UCSD-AML1 (cell line): ENCODE results near the gene TAF6.
A peak's percentile ranks its signal among the peaks of the same experiment; 100 is the strongest.
"Not testable (repeated sequence)": the region's sequence is repeated elsewhere in the genome, so short reads cannot be mapped to it uniquely, and the experiment has no call there.

Source experiments
- DNase-seq: peaks from one replicate; lab custom pipeline; 2025; ENCODE audit not compliant: unreplicated experiment; lab: John Stamatoyannopoulos, UW

TAF6 gene

DNA sequence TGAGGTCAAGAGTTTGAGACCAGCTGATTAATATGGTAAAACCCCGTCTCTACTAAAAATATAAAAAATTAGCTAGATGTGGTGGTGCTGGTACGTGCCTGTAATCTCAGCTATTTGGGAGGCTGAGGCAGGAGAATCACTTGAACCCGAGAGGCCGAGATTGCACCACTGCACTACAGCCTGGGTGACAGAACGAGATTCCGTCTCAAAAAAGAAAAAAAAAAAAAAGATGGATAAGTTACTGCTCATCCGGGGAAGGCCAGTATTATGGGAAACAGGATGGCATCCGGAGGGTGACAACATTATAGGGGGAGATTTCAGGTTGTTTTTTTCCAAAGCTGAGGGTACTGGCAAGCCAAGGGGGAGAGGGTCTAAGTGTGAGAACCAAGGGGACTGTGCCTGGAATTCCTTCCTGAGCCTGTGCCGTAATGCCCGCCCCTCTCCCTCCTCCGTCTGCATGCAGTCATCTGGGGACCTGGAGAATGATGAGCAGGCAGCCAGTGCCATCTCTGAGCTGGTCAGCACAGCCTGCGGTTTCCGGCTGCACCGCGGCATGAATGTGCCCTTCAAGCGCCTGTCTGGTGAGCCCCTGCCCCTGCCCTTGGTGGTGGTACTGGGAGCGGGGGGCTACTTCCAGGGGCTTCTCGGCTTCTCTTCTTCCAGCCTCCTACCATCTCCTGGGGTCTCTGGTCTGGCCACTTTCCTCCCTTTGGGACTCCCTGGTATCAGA, 33.9 kb upstream of the TAF6 start:
- no peak for DNase-seq

GRCh38 chr7:100152404-100152803, 33.2 kb upstream of the TAF6 start:
- no peak for DNase-seq

DNA sequence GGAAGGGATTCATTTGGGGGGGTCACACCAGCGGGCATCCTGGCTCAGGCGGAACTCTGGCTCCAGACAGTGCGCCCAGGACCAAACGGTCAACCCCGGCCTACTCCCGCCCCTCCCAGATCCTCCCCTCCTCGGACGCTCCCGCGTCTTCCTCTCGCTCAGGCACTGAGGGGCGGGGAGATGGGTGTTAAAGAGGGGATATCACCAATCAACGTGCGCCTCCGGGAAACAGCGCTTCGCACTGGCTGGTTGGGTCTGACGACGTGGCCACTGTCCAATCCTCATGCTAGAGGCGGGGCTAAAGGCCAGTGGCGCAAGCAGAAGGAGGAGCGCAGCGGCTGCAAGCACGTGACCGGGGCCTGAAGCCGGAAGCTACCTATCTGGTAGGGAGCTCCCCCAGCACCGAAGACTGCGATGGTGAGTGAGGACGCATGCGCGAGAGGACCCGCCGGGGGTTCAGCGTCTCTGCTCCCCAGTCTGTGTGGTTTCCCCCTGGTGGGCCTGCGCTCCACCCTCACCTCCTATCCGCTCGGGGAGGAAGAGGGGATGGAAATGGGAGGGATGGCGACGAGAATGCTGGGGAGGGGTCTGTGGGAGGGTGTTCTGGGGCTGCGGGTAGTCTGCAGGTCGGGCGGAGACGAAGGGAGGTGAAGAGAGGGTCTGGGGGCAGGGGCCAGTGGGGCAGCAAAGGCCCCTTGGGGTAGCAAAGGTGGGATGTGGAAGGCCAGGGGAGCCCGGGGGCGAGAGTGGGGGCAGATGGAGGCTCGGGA, 29.6 kb upstream of the TAF6 start, which contains the start of gene LAMTOR4:
Gene LAMTOR4, plus strand, starts transcription at position 360 of the 770 bp plus-strand sequence. Its CDS starts 55 bp downstream, at position 415.
- DNase-seq = peak; percentile 90

- no peak for DNase-seq
These were observed 29.0 kb upstream of the TAF6 start for GRCh38 chr7:100148225-100148558.

DNA sequence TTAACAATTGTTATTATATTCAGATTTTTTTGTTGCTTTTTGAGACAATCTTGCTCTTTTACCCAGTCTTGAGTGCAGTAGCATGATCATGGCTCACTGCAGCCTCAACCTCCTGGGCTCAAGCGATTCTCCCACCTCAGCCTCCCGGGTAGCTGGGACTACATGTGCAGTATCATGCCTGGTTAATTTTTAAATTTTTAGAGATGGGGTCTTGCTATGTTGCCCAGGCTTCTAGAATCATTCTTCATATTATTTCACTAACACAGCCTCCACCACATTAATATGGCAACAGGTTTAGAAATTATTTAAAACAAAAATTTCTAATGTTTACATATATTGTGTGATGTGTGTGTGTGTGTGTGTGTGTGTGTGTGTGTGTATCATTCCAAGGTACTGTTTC, 28.1 kb upstream of the TAF6 start:
- no peak for DNase-seq

GRCh38 chr7:100146350-100146749, 27.2 kb upstream of the TAF6 start:
- DNase-seq = not testable (repeated sequence)

DNA sequence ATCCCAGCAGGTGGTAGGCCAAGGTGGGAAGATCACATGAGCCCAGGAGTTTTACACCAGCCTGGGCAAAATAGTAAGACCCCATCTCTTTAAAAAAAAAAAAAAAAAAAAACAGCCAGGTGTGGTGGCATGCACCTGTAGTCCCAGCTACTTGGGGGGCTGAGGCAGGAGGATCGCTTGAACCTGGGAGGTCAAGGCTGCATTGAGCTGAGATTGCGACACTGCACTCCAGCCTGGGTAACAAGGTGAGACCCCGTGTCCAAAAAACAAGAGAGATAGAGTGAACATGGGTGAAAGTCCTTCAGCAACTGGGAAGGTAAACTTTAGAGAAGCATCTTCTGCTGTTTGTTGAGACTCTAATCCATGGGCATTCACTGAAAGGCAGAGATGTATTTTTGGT, 23.3 kb upstream of the TAF6 start:
- no peak for DNase-seq

DNA sequence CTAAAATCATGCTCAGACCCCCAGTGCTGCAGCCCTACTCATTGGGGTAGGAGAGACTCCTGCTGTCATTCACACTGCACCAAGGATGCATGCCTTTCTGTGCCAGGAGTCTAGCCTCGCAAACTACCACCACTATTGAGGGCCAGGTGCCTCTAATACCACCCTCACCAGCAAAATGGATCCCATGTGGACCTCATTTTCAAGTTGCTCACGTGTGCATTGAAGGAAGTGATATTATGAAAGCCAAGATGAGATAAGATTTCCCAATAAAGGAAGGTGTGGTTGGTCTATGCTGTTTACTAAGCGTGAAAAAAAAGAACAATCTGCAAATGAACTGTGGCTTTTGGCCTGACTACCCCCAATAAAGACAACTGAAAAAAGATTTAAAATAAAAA, 22.4 kb upstream of the TAF6 start:
- no peak for DNase-seq

GRCh38 chr7:100137851-100138760, 18.9 kb upstream of the TAF6 start:
- no peak for DNase-seq

DNA sequence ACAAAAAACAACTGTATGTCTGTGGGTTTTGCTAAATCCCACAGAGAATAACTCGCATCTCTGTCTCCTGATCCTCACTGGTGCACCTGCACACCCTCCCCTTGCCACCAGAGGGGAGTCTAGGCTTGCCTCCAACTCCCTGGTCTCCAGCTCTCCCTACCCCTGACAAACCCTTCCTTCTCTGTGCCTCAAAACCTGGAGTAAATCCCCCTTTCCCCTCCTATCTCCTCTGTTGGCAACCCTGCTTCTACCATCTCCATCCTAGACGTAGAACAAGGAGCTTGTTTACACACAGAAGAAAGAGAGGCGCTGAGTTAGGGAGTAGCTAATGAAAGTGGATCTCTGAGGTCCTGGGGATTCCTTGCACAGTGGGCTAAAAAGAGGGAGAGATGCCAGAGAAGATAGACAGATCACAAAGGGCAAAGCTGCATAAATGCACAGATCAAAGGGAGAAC, 13.6 kb upstream of the TAF6 start:
- DNase-seq = peak; percentile 28

- no peak for DNase-seq
These were observed 13.0 kb upstream of the TAF6 start for GRCh38 chr7:100132126-100132525.

- peak; percentile 64 for DNase-seq
These were observed 11.7 kb upstream of the TAF6 start for GRCh38 chr7:100130608-100131453.

DNA sequence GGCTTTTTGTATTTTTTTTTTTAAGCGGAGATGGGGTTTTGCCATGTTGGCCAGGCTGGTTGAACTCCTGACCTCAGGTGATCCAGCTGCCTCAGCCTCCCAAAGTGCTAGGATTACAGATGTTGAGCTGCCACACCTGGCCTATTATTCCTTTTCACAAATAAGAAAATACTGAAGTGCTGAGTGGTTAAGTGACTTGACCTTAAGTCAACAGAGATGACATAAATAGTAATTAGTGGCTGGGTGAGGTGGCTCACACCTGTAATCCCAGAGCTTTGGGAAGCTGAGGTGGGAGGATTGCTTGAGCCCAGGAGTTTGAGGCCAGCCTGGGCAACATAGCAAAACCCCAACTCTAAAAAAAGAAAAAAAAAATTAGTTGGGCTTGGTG, 11.1 kb upstream of the TAF6 start:
- DNase-seq = not testable (repeated sequence)

DNA sequence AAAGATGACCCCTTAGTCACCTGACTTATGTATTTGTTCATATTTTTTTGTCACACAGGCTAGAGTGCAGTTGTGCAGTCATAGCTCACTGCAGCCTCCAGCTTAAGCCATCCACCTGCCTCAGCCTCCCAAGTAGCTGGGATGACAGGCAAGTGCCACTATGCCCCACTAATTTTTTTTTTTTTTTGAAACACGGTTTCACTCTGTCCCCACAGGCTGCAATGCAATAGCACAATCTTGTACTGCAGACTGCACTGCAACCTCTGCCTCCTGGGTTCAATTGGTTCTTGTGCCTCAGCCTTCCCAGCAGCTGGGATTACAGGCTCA, 9.4 kb upstream of the TAF6 start:
- DNase-seq = no peak

- no peak for DNase-seq
These were observed 8.9 kb upstream of the TAF6 start for GRCh38 chr7:100127866-100128636.

DNA sequence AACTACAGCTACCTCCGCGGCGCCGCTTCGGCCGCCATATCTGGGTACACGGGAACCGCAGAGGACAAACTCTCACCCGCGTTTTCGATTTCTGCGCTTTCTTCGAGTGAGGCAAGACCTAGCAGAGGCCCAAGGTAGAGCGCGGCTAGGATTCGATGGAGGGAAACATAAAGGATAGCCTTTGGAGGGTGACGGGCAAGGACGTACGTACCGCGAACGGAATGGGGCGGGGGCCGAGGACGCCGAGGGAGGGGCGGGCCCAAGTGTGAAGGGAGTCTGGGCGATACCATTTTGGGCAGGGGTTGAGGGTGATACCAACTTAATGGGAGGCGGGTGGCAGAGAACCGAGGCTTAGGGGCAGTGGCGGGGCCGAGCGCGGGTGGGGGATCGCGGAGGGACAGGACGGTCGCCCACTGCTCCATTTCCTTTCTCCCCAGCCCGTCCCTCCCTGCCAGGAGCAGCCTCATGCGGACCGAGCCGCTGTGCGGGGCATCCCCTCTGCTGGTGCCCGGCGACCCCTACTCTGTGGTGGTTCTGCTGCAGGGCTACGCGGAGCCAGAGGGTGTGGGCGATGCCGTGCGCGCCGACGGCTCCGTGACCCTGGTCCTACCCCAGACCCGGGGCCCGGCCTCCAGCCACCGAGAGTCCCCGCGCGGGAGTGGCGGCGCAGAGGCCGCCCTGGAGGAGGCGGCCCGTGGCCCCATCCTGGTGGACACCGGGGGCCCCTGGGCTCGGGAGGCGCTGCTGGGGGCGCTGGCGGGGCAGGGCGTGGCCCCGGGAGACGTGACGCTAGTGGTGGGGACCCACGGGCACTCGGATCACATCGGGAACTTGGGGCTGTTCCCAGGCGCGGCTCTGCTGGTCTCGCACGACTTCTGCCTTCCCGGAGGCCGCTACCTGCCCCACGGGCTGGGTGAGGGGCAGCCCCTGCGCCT, 8.0 kb upstream of the TAF6 start, which contains the start of gene MBLAC1:
Gene MBLAC1, plus strand, starts transcription at position 37 of the 935 bp plus-strand sequence. Its CDS starts 429 bp downstream, at position 466.
- DNase-seq = peak; percentile 75

- no peak for DNase-seq
These were observed 7.2 kb upstream of the TAF6 start for GRCh38 chr7:100126239-100126930.
